ENCODE data around the gene G3BP2. TPM values are rescaled to one million over a fixed set of nuclear protein-coding genes. Genes with fewer than 3 reads are reported as not detected.
"Not testable (repeated sequence)": the region's sequence is repeated elsewhere in the genome, so short reads cannot be mapped to it uniquely, and the experiment has no call there.

G3BP2 gene
- total RNA-seq, 3 donors from 2014 or later, result 75.4 to 92.6 (median 86.2) TPM

GRCh38 chr4:75666299-75666698, 6.9 kb downstream of the G3BP2 start:
- H3K9me3 ChIP-seq, result no peaks in the 10 kb centered on the region
- intact Hi-C loops (cut with DNase I; ENCODE audit: low total_unique reads), result no loop called here
- H3K4me3 ChIP-seq, result no peak overlapping the region
- no peak overlapping the region for H3K27ac ChIP-seq
- DNase-seq (ENCODE audit: low spot score in 2 of 2), result no peak
- no peaks in the 10 kb centered on the region for H3K36me3 ChIP-seq
- TF ChIP-seq POLR2A (IDR thresholded peaks at IDR 0.05) (no peak), CTCF (IDR thresholded peaks at IDR 0.05) (no peak), POLR2AphosphoS5 (IDR thresholded peaks at IDR 0.05) (no peak)
- peaks cover 0 to 6% of the 10 kb centered on the region in 2 donors for H3K4me1 ChIP-seq
- no peaks in the 10 kb centered on the region for H3K27me3 ChIP-seq

- H3K36me3 ChIP-seq; DNase-seq (ENCODE audit: low spot score in 2 of 2); H3K9me3 ChIP-seq; H3K27me3 ChIP-seq; H3K4me3 ChIP-seq; H3K4me1 ChIP-seq; H3K27ac ChIP-seq; intact Hi-C loops (cut with DNase I; ENCODE audit: low total_unique reads): not testable (repeated sequence)
Measured at GRCh38 chr4:75664604-75665003, 8.6 kb downstream of the G3BP2 start.

- DNase-seq (ENCODE audit: low spot score in 2 of 2), result no peak
- H3K4me3 ChIP-seq, result no peak overlapping the region
- H3K27me3 ChIP-seq, result no peaks in the 10 kb centered on the region
- TF ChIP-seq POLR2A (IDR thresholded peaks at IDR 0.05), result no peak
- TF ChIP-seq CTCF (IDR thresholded peaks at IDR 0.05), result no peak
- TF ChIP-seq POLR2AphosphoS5 (IDR thresholded peaks at IDR 0.05), result no peak
- no peaks in the 10 kb centered on the region for H3K4me1 ChIP-seq
- no peaks in the 10 kb centered on the region for H3K36me3 ChIP-seq
- no peak overlapping the region for H3K27ac ChIP-seq
- no peaks in the 10 kb centered on the region for H3K9me3 ChIP-seq
- intact Hi-C loops (cut with DNase I; ENCODE audit: low total_unique reads), result no loop called here
Measured at GRCh38 chr4:75662626-75663025, 10.6 kb downstream of the G3BP2 start.

- DNase-seq (ENCODE audit: low spot score in 2 of 2), result no peak
- no peaks in the 10 kb centered on the region for H3K27me3 ChIP-seq
- TF ChIP-seq CTCF (IDR thresholded peaks at IDR 0.05), result no peak
- TF ChIP-seq POLR2A (IDR thresholded peaks at IDR 0.05), result no peak
- TF ChIP-seq POLR2AphosphoS5 (IDR thresholded peaks at IDR 0.05), result no peak
- no peak overlapping the region for H3K4me3 ChIP-seq
- no peaks in the 10 kb centered on the region for H3K9me3 ChIP-seq
- no peak overlapping the region for H3K27ac ChIP-seq
- H3K36me3 ChIP-seq, result no peaks in the 10 kb centered on the region
- H3K4me1 ChIP-seq, result no peaks in the 10 kb centered on the region
- intact Hi-C loops (cut with DNase I; ENCODE audit: low total_unique reads), result no loop called here
Measured at GRCh38 chr4:75660491-75660890, 12.7 kb downstream of the G3BP2 start.

GRCh38 chr4:75659512-75660031, 13.6 kb downstream of the G3BP2 start:
- no peaks in the 10 kb centered on the region for H3K4me1 ChIP-seq
- no peak overlapping the region for H3K4me3 ChIP-seq
- no peak overlapping the region for H3K27ac ChIP-seq
- H3K27me3 ChIP-seq, result no peaks in the 10 kb centered on the region
- TF ChIP-seq POLR2A (IDR thresholded peaks at IDR 0.05) (no peak), CTCF (IDR thresholded peaks at IDR 0.05) (no peak), POLR2AphosphoS5 (IDR thresholded peaks at IDR 0.05) (no peak)
- intact Hi-C loops (cut with DNase I; ENCODE audit: low total_unique reads), result no loop called here
- no peaks in the 10 kb centered on the region for H3K36me3 ChIP-seq
- H3K9me3 ChIP-seq, result no peaks in the 10 kb centered on the region
- DNase-seq (ENCODE audit: low spot score in 2 of 2), result no peak

- TF ChIP-seq CTCF (IDR thresholded peaks at IDR 0.05), result no peak
- no peak for TF ChIP-seq POLR2AphosphoS5 (IDR thresholded peaks at IDR 0.05)
- TF ChIP-seq POLR2A (IDR thresholded peaks at IDR 0.05), result no peak
- H3K9me3 ChIP-seq, result no peaks in the 10 kb centered on the region
- H3K4me3 ChIP-seq, result no peak overlapping the region
- H3K27ac ChIP-seq, result no peak overlapping the region
- H3K27me3 ChIP-seq, result no peaks in the 10 kb centered on the region
- DNase-seq (ENCODE audit: low spot score in 2 of 2), result no peak
- H3K36me3 ChIP-seq, result no peaks in the 10 kb centered on the region
- intact Hi-C loops (cut with DNase I; ENCODE audit: low total_unique reads), result no loop called here
- H3K4me1 ChIP-seq, result no peaks in the 10 kb centered on the region
Measured at GRCh38 chr4:75658876-75659275, 14.3 kb downstream of the G3BP2 start.
